Measurements from ENCODE around the gene KANSL1. TPM values are rescaled to one million over a fixed set of nuclear protein-coding genes. Genes with fewer than 3 reads are reported as not detected.
"Not testable (repeated sequence)": the region's sequence is repeated elsewhere in the genome, so short reads cannot be mapped to it uniquely, and the experiment has no call there.

Gene KANSL1
- total and polyA plus RNA-seq, 2 donors from 2014 or later, result 13.7 to 97.3 TPM

DNA sequence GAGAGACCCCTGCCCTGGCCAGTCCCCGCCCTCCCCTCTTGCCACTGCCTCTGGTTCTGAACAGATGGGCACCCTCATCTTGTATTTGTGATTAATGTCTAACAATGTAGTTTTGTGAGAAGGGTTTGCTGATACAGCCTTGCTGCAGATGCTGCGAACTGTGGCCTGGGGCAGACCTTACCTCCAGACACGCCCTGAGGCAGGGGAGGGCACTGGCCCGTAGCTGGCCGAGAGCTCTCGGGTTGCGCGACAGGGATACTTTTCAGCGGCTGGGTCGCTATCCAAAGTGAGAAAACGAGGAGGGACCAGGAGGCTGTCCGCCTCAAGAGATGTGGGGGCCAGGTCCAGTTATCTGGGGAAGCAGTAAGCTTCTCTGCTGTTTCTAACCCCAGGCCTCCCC, 172.2 kb downstream of the KANSL1 start:
- H3K36me3 ChIP-seq (ENCODE audit: control insufficient read depth in 2 of 3, insufficient read depth in 3 of 3, low read length in 3 of 3), result no peaks in the 10 kb centered on the region
- no peak for TF ChIP-seq CTCF (IDR thresholded peaks at IDR 0.05; ENCODE audit: borderline replicate concordance, extremely low read depth, insufficient read depth)
- H3K4me3 ChIP-seq (ENCODE audit: low read length in 3 of 3), result no peak overlapping the region
- DNase-seq (peak in 4 of 5 donors; percentile 43 to 64 (median 52)), FAIRE-seq (no peak)
- H3K9me3 ChIP-seq (ENCODE audit: control insufficient read depth in 2 of 3, insufficient read depth in 1 of 3, low read length in 3 of 3), result no peaks in the 10 kb centered on the region
- H3K27ac ChIP-seq (ENCODE audit: low read depth in 2 of 2, low read length in 2 of 2), result no peak overlapping the region
- H3K9ac ChIP-seq (ENCODE audit: low read length in 3 of 3), result no peak overlapping the region
- intact Hi-C loops (cut with DNase I), result no loop called here
- H3K4me1 ChIP-seq (ENCODE audit: control insufficient read depth in 2 of 3, insufficient read depth in 2 of 3, low read depth in 1 of 3, low read length in 3 of 3), result no peaks in the 10 kb centered on the region
- no peaks in the 10 kb centered on the region for H3K27me3 ChIP-seq (ENCODE audit: control insufficient read depth, insufficient read depth, low read length)

GRCh38 chr17:46020023-46020761, 173.0 kb downstream of the KANSL1 start:
- H3K4me3 ChIP-seq (ENCODE audit: low read length in 3 of 3), result no peak overlapping the region
- H3K4me1 ChIP-seq (ENCODE audit: control insufficient read depth in 2 of 3, insufficient read depth in 2 of 3, low read depth in 1 of 3, low read length in 3 of 3), result no peaks in the 10 kb centered on the region
- H3K36me3 ChIP-seq (ENCODE audit: control insufficient read depth in 2 of 3, insufficient read depth in 3 of 3, low read length in 3 of 3), result no peaks in the 10 kb centered on the region
- no peak for TF ChIP-seq CTCF (IDR thresholded peaks at IDR 0.05; ENCODE audit: borderline replicate concordance, extremely low read depth, insufficient read depth)
- H3K27me3 ChIP-seq (ENCODE audit: control insufficient read depth, insufficient read depth, low read length), result no peaks in the 10 kb centered on the region
- H3K9me3 ChIP-seq (ENCODE audit: control insufficient read depth in 2 of 3, insufficient read depth in 1 of 3, low read length in 3 of 3), result no peaks in the 10 kb centered on the region
- no peak overlapping the region for H3K9ac ChIP-seq (ENCODE audit: low read length in 3 of 3)
- peak in 1 of 5 donors; percentile 70 for DNase-seq
- no peak for FAIRE-seq
- H3K27ac ChIP-seq (ENCODE audit: low read depth in 2 of 2, low read length in 2 of 2), result no peak overlapping the region
- intact Hi-C loops (cut with DNase I), result no loop called here

- H3K4me1 ChIP-seq (ENCODE audit: control insufficient read depth in 2 of 3, insufficient read depth in 2 of 3, low read depth in 1 of 3, low read length in 3 of 3); H3K27ac ChIP-seq (ENCODE audit: low read depth in 2 of 2, low read length in 2 of 2); FAIRE-seq; H3K36me3 ChIP-seq (ENCODE audit: control insufficient read depth in 2 of 3, insufficient read depth in 3 of 3, low read length in 3 of 3); H3K27me3 ChIP-seq (ENCODE audit: control insufficient read depth, insufficient read depth, low read length); H3K9ac ChIP-seq (ENCODE audit: low read length in 3 of 3); intact Hi-C loops (cut with DNase I); H3K4me3 ChIP-seq (ENCODE audit: low read length in 3 of 3); H3K9me3 ChIP-seq (ENCODE audit: control insufficient read depth in 2 of 3, insufficient read depth in 1 of 3, low read length in 3 of 3): not testable (repeated sequence)
- peak in 1 of 5 donors; percentile 14 for DNase-seq
Observed at GRCh38 chr17:46019408-46019925, 173.8 kb downstream of the KANSL1 start.

DNA sequence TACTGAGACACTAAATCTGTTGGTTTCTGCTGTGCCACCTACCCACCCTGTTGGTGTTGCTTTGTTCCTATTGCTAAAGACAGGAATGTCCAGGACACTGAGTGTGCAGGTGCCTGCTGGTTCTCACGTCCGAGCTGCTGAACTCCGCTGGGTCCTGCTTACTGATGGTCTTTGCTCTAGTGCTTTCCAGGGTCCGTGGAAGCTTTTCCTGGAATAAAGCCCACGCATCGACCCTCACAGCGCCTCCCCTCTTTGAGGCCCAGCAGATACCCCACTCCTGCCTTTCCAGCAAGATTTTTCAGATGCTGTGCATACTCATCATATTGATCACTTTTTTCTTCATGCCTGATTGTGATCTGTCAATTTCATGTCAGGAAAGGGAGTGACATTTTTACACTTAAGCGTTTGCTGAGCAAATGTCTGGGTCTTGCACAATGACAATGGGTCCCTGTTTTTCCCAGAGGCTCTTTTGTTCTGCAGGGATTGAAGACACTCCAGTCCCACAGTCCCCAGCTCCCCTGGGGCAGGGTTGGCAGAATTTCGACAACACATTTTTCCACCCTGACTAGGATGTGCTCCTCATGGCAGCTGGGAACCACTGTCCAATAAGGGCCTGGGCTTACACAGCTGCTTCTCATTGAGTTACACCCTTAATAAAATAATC, 179.6 kb downstream of the KANSL1 start:
- FAIRE-seq, result no peak

More for the DNA sequence above, 179.6 kb downstream of the KANSL1 start:
- Histone ChIP-seq H3K36me3 (ENCODE audit: control insufficient read depth in 2 of 3, insufficient read depth in 3 of 3, low read length in 3 of 3) (no peaks in the 10 kb centered on the region), H3K27me3 (ENCODE audit: control insufficient read depth, insufficient read depth, low read length) (no peaks in the 10 kb centered on the region), H3K4me3 (ENCODE audit: low read length in 3 of 3) (no peak overlapping the region), H3K9me3 (ENCODE audit: control insufficient read depth in 2 of 3, insufficient read depth in 1 of 3, low read length in 3 of 3) (no peaks in the 10 kb centered on the region), H3K4me1 (ENCODE audit: control insufficient read depth in 2 of 3, insufficient read depth in 2 of 3, low read depth in 1 of 3, low read length in 3 of 3) (no peaks in the 10 kb centered on the region), H3K27ac (ENCODE audit: low read depth in 2 of 2, low read length in 2 of 2) (no peak overlapping the region), H3K9ac (ENCODE audit: low read length in 3 of 3) (no peak overlapping the region)
- intact Hi-C loops (cut with DNase I), result no loop called here
- DNase-seq, result peak in 1 of 5 donors; percentile 55
- no peak for TF ChIP-seq CTCF (IDR thresholded peaks at IDR 0.05; ENCODE audit: borderline replicate concordance, extremely low read depth, insufficient read depth)

Measured in kidney (tissue), 14 donors.